K562 (cell line): ENCODE data around the gene DGCR8. TPM values are rescaled to one million over a fixed set of nuclear protein-coding genes. Genes with fewer than 3 reads are reported as not detected.

Experiments
- ATAC-seq: fragments of 200-7000 bp; cut with Tn5 transposase; 3 replicates; pipeline ENCODE4 v1.9.1; 2020; ENCODE audit warnings: moderate library complexity
- BruUV-seq: library from RNA; stranded (reverse); fragments of 400-500 nt; replicated peaks from 2 replicates; lab custom pipeline; 2021; lab: Mats Ljungman, UMichigan
- CTCF ChIA-PET: fragments of 300-600 bp; formaldehyde crosslinking; extraction: SDS; loops from one replicate; lab custom pipeline; 2021; ENCODE audit warnings: low intra/inter-chr PET ratio; lab: Yijun Ruan, JAX
- POLR2A ChIA-PET: fragments of 300-600, 350-650 bp; sonication (Branson Sonifier 250); formaldehyde crosslinking; extraction: SDS; loops from one replicate; lab custom pipeline; 2021; ENCODE audit warnings: antibody characterized with exemption, inconsistent platforms; lab: Yijun Ruan, JAX
- DNase-seq, 4 experiments: peaks; one replicate each; pipeline versions ENCODE4 v3.0.0 to v3.0.0-alpha.2; 2011 to 2018; ENCODE audit warnings: low spot score in 3 of 4, mixed read lengths in 3 of 4; ENCODE audit errors: extremely low read depth in 1 of 4
- FAIRE-seq: peaks from 2 replicates; lab custom pipeline; 2011; peaks lifted over from hg19 to GRCh38; lab: Jason Lieb, UNC
- H2AFZ ChIP-seq: 2 replicates; pipeline ENCODE4 v1.6.0; 2011; ENCODE audit warnings: low read depth, low read length, control low read depth, inconsistent platforms
- H3K27ac ChIP-seq: fragments of 200-600 bp; 3 replicates; pipeline ENCODE4 v1.8.0; 2011; ENCODE audit warnings: low read depth, mild to moderate bottlenecking, control low read depth, inconsistent platforms, low read length, moderate library complexity, mixed read lengths; ENCODE audit errors: extremely low read depth
- H3K27me3 ChIP-seq, 2 experiments: fragments of 300-600 bp in 1 of 2; 2 replicates in 1 of 2; 3 replicates in 1 of 2; pipeline versions ENCODE4 v1.6.0 to v1.8.0; 2011; ENCODE audit warnings: inconsistent platforms in 2 of 2, low read length in 2 of 2, mild to moderate bottlenecking in 1 of 2, mixed read lengths in 1 of 2, moderate library complexity in 1 of 2; ENCODE audit not compliant: control insufficient read depth in 2 of 2, insufficient read depth in 2 of 2
- H3K36me3 ChIP-seq: fragments of 300-600 bp; 3 replicates; pipeline ENCODE4 v1.8.0; 2011; ENCODE audit warnings: mild to moderate bottlenecking, low read length, inconsistent platforms; ENCODE audit not compliant: control insufficient read depth, insufficient read depth
- H3K4me1 ChIP-seq, 2 experiments: fragments of 200-600 bp in 1 of 2; replicated peaks in 1 of 2; 2 replicates in 1 of 2; 3 replicates in 1 of 2; pipeline versions ENCODE4 v1.5.1 to v1.8.0; 2011; ENCODE audit warnings: inconsistent platforms in 2 of 2, low read length in 2 of 2, mild to moderate bottlenecking in 1 of 2, mixed read lengths in 1 of 2, moderate library complexity in 1 of 2; ENCODE audit not compliant: control insufficient read depth in 2 of 2, insufficient read depth in 2 of 2
- H3K4me2 ChIP-seq: 2 replicates; pipeline ENCODE4 v1.6.1; 2011; ENCODE audit warnings: low read length, control low read depth, inconsistent platforms, mixed read lengths; ENCODE audit not compliant: insufficient read depth
- H3K4me3 ChIP-seq: fragments of 200-600 bp; sonication (generic), shearing (Covaris generic); 2 replicates; pipeline ENCODE4 v1.5.1; 2016; ENCODE audit warnings: control low read depth, inconsistent platforms
- H3K79me2 ChIP-seq: fragments of 200-600 bp; 3 replicates; pipeline ENCODE4 v1.8.0; 2011; ENCODE audit warnings: low read length, inconsistent platforms; ENCODE audit not compliant: control insufficient read depth, insufficient read depth
- H3K9ac ChIP-seq, 2 experiments: 2 replicates each; pipeline versions ENCODE4 v1.6.0 to v1.6.1; 2011; ENCODE audit warnings: low read depth in 2 of 2, low read length in 2 of 2, control low read depth in 1 of 2, inconsistent platforms in 1 of 2, mild to moderate bottlenecking in 1 of 2, mixed read lengths in 1 of 2; ENCODE audit not compliant: insufficient read depth in 1 of 2
- H3K9me1 ChIP-seq: one replicate; pipeline ENCODE4 v1.6.0; 2011; ENCODE audit warnings: inconsistent platforms, mild to moderate bottlenecking, low read length, moderate library complexity; ENCODE audit not compliant: control insufficient read depth, insufficient read depth
- H3K9me3 ChIP-seq: replicated peaks from 2 replicates; pipeline ENCODE4 v1.5.1; 2011; ENCODE audit warnings: low read depth, low read length, inconsistent platforms; ENCODE audit not compliant: control insufficient read depth, insufficient read depth
- H4K20me1 ChIP-seq: replicated peaks from 2 replicates; pipeline ENCODE4 v1.6.1; 2011; ENCODE audit warnings: low read length, inconsistent platforms, mixed read lengths; ENCODE audit not compliant: control insufficient read depth, insufficient read depth
- C11orf30 ChIP-seq: fragments of 450-650 bp; IDR thresholded peaks from 2 replicates; pipeline ENCODE4 v1.6.1; 2016; ENCODE audit warnings: low read depth, mild to moderate bottlenecking
- CBX3 ChIP-seq, 2 experiments: IDR thresholded peaks; 1 replicate in 1 of 2; 2 replicates in 1 of 2; pipeline ENCODE4 v1.6.1; 2012; ENCODE audit warnings: inconsistent platforms in 2 of 2, low read length in 2 of 2, borderline replicate concordance in 1 of 2, control low read depth in 1 of 2
- CC2D1A ChIP-seq: fragments of 450-650 bp; IDR thresholded peaks from 2 replicates; pipeline ENCODE4 v1.6.1; 2017; ENCODE audit warnings: mild to moderate bottlenecking
- CCAR2 ChIP-seq: fragments of 200-400 bp; formaldehyde crosslinking; IDR thresholded peaks from 2 replicates; pipeline ENCODE4 v1.6.1; 2017; ENCODE audit warnings: mild to moderate bottlenecking, low read depth, low read length
- CHCHD3 ChIP-seq: fragments of 250-450 bp; sonication (Bioruptor Pico); IDR thresholded peaks from 2 replicates; pipeline ENCODE4 v2.1.2; 2022; ENCODE audit warnings: mild to moderate bottlenecking
- CREBBP ChIP-seq: IDR thresholded peaks from one replicate; pipeline ENCODE4 v1.6.1; 2012; ENCODE audit warnings: low read depth, mild to moderate bottlenecking, control low read depth, inconsistent platforms, low read length
- PHB ChIP-seq: fragments of 250-450 bp; sonication (Bioruptor Pico); IDR thresholded peaks from 2 replicates; pipeline ENCODE4 v1.5.0; 2021
- PRMT5 ChIP-seq: sonication (generic); formaldehyde crosslinking; IDR thresholded peaks from 2 replicates; pipeline ENCODE4 v1.5.0; 2020; ENCODE audit warnings: missing genetic modification reagents
- STAT5A ChIP-seq: IDR thresholded peaks from 2 replicates; pipeline ENCODE4 v1.6.1; 2012; ENCODE audit warnings: low read length, inconsistent platforms, borderline replicate concordance
- TEAD4 ChIP-seq, 2 experiments: sonication (generic) in 1 of 2; formaldehyde crosslinking in 1 of 2; IDR thresholded peaks; 2 replicates each; pipeline versions ENCODE4 v1.6.1 to v1.8.0; 2012 to 2022; ENCODE audit warnings: borderline replicate concordance in 1 of 2, inconsistent platforms in 1 of 2, low read length in 1 of 2, mild to moderate bottlenecking in 1 of 2, missing genetic modification reagents in 1 of 2
- ZBED1 ChIP-seq: IDR thresholded peaks from 2 replicates; pipeline ENCODE4 v1.6.1; 2014
- WGBS: fragments of 100-300 bp; shearing (Covaris generic); methylation state at CpG from one replicate; pipeline ENCODE4 v1.1.6; 2016; ENCODE audit warnings: low coverage, mixed read lengths; ENCODE audit not compliant: insufficient coverage; ENCODE audit errors: missing lambda C conversion rate; 5-methylcytosine and 5-hydroxymethylcytosine counted together
- in situ Hi-C: fragments of 300-500 bp; cut with MboI; formaldehyde crosslinking; loops from 4 replicates; pipeline ENCODE4 v1.15.0; 2018; ENCODE audit warnings: inconsistent platforms, mixed read lengths
- intact Hi-C: fragments of 100-400 bp; cut with micrococcal nuclease; formaldehyde crosslinking; loops from 2 replicates; pipeline ENCODE4 v1.14.2; 2022
- polyA plus RNA-seq, 8 experiments: library from polyadenylated mRNA; depleted of rRNA in 4 of 8; stranded (reverse) in 5 of 8; unstranded in 3 of 8; fragments of >200 nt; fragmentation: Nextera tagmentation in 2 of 8; fragmentation: Illumina TruSeq in 1 of 8; extraction: Ambion mirVana in 2 of 8; extraction: Trizol in 1 of 8; gene quantifications; 2 replicates each; pipeline versions ENCODE4 v1.2.1 to v1.2.3, GENCODE V29; 2011 to 2014; ENCODE audit warnings: inconsistent platforms in 1 of 8, missing spikeins in 1 of 8
- total RNA-seq, 7 experiments: library from RNA; depleted of rRNA in 6 of 7; stranded (reverse); fragments of >200 nt in 6 of 7; fragmentation: Illumina TruSeq in 2 of 7; extraction: Trizol in 2 of 7; gene quantifications; 2 replicates each; pipeline versions ENCODE4 v1.2.1 to v1.2.3, GENCODE V29; 2011 to 2021; ENCODE audit warnings: low replicate concordance in 1 of 7
- TF ChIP-seq, protein P1 (sequence below): sonication (generic); formaldehyde crosslinking; IDR thresholded peaks from 2 replicates; pipeline ENCODE4 v1.4.0; 2020; ENCODE audit warnings: mild to moderate bottlenecking, missing genetic modification reagents
- TF ChIP-seq, protein P2 (sequence below): fragments of 250-450 bp; sonication (Bioruptor Pico); IDR thresholded peaks from 2 replicates; pipeline ENCODE4 v1.9.0; 2021; ENCODE audit warnings: mild to moderate bottlenecking, inconsistent platforms
- TF ChIP-seq, protein P3 (sequence below): fragments of 200-800 bp; sonication (Bioruptor generic); IDR thresholded peaks from 2 replicates; pipeline ENCODE4 v1.6.1; 2017; ENCODE audit warnings: missing genetic modification characterization, missing compliant biosample characterization
- TF ChIP-seq, protein P4 (sequence below), 2 experiments: fragments of 250-450 bp in 1 of 2; fragments of 450-650 bp in 1 of 2; sonication (Bioruptor Pico) in 1 of 2; IDR thresholded peaks; 2 replicates each; pipeline versions ENCODE4 v1.6.1 to v1.8.0; 2016 to 2021; ENCODE audit warnings: mild to moderate bottlenecking in 2 of 2, moderate library complexity in 2 of 2, missing compliant biosample characterization in 1 of 2, missing genetic modification characterization in 1 of 2

DGCR8 gene
- total and polyA plus RNA-seq, 9 of the 15 experiments (the other 6 are each of a cell fraction or from before 2014, with no cell fraction given) = 5.9 to 144 (median 80.1) TPM

DNA sequence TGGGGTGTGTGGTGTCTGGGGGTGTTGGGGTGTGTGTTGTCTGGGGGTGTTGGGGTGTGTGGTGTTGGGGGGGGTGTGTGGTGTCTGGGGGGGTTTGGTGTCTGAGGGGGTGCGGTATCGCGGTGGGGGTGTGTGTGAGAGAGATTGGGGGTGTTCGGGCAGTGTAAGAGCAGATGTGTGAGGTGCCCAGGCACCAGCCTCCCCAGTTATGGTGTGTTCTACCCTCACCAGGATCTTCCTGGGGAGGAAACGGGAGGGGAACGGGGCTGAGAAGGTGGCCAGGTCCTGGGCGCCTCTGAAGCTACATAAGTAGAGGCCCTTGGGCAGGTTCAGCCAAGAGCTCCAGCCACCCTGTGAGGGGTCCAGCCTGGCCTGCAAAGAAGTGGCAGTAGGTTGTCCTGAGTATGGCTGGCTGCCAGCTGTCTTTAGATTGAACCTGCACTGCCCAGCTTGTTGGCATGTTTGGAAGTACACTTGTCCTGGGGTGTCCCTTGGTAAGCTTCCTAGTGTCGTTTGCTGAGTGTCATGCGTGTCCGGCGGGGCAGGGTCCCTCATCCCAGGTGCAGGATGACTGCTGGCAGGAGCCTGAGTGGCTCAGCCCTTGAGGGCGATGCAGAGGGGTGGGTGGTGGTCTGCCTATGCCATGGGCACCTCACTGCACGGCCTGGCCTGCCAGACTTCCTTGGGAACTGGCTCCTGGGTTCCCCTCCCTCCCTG lies 43.5 kb downstream of the DGCR8 start:
- no peak for DNase-seq
- Histone ChIP-seq H3K4me3 (no peak overlapping the region), H3K9me3 (no peaks in the 10 kb centered on the region), H3K36me3 (peaks cover 97% of the 10 kb centered on the region), H3K9me1 (no peaks in the 10 kb centered on the region), H3K4me1 (peaks cover 14 to 77% of the 10 kb centered on the region in 2 experiments; a peak in 4 of 5 replicates), H3K9ac (peak overlapping the region in 1 of 2 experiments; percentile 82; a peak in 2 of 4 replicates), H3K27ac (no peak overlapping the region), H3K27me3 (no peaks in the 10 kb centered on the region), H3K4me2 (no peak overlapping the region), H2AFZ (no peak overlapping the region), H3K79me2 (peaks cover 62% of the 10 kb centered on the region), H4K20me1 (peaks cover 71% of the 10 kb centered on the region)
- FAIRE-seq = no peak
- no TSS peak for BruUV-seq
- in situ Hi-C loops = no loop called here
- ChIA-PET POLR2A (interaction anchor here (0.6 to 8.3 kb wide), 16 partner anchors 9 to 692 kb away, joined by 3 to 115 read pairs (median 3); partner anchors contain the start of genes HIRA and TANGO2), CTCF (no interaction called here)
- WGBS = 95% methylated on average over 11 of the region's 13 CpGs
- no peak for ATAC-seq
- intact Hi-C loops = no loop called here
- TF ChIP-seq, protein P1, sequence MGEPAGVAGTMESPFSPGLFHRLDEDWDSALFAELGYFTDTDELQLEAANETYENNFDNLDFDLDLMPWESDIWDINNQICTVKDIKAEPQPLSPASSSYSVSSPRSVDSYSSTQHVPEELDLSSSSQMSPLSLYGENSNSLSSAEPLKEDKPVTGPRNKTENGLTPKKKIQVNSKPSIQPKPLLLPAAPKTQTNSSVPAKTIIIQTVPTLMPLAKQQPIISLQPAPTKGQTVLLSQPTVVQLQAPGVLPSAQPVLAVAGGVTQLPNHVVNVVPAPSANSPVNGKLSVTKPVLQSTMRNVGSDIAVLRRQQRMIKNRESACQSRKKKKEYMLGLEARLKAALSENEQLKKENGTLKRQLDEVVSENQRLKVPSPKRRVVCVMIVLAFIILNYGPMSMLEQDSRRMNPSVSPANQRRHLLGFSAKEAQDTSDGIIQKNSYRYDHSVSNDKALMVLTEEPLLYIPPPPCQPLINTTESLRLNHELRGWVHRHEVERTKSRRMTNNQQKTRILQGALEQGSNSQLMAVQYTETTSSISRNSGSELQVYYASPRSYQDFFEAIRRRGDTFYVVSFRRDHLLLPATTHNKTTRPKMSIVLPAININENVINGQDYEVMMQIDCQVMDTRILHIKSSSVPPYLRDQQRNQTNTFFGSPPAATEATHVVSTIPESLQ (CRISPR knock-in tag) = no peak
- TF ChIP-seq CHCHD3 (peak; percentile 2; the same call in 1 of the 2 replicates), CBX3 (IDR thresholded peaks at IDR 0.05; ENCODE audit: borderline replicate concordance in 1 of 2, low read length in 2 of 2) (no peak), TEAD4 (IDR thresholded peaks at IDR 0.05; ENCODE audit: low read length) (0 out of 2 replicates have a peak, but pooled peaks have one; percentile 5), TEAD4 (CRISPR knock-in tag; IDR thresholded peaks at IDR 0.05; ENCODE audit: borderline replicate concordance) (no peak), STAT5A (peak; percentile 26; the same call in 1 of the 2 replicates), CCAR2 (no peak), PRMT5 (CRISPR knock-in tag) (0 out of 2 replicates have a peak, but pooled peaks have one; percentile 43), CREBBP (no peak), ZBED1 (no peak), PHB (CRISPR knock-in tag) (0 out of 2 replicates have a peak, but pooled peaks have one; percentile 15), C11orf30 (no peak), CC2D1A (no peak)
- TF ChIP-seq, protein P2, sequence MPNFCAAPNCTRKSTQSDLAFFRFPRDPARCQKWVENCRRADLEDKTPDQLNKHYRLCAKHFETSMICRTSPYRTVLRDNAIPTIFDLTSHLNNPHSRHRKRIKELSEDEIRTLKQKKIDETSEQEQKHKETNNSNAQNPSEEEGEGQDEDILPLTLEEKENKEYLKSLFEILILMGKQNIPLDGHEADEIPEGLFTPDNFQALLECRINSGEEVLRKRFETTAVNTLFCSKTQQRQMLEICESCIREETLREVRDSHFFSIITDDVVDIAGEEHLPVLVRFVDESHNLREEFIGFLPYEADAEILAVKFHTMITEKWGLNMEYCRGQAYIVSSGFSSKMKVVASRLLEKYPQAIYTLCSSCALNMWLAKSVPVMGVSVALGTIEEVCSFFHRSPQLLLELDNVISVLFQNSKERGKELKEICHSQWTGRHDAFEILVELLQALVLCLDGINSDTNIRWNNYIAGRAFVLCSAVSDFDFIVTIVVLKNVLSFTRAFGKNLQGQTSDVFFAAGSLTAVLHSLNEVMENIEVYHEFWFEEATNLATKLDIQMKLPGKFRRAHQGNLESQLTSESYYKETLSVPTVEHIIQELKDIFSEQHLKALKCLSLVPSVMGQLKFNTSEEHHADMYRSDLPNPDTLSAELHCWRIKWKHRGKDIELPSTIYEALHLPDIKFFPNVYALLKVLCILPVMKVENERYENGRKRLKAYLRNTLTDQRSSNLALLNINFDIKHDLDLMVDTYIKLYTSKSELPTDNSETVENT (CRISPR knock-in tag) = peak; percentile 68; the same call in 1 of the 2 replicates
- TF ChIP-seq, protein P3, sequence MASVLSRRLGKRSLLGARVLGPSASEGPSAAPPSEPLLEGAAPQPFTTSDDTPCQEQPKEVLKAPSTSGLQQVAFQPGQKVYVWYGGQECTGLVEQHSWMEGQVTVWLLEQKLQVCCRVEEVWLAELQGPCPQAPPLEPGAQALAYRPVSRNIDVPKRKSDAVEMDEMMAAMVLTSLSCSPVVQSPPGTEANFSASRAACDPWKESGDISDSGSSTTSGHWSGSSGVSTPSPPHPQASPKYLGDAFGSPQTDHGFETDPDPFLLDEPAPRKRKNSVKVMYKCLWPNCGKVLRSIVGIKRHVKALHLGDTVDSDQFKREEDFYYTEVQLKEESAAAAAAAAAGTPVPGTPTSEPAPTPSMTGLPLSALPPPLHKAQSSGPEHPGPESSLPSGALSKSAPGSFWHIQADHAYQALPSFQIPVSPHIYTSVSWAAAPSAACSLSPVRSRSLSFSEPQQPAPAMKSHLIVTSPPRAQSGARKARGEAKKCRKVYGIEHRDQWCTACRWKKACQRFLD (CRISPR knock-in tag) = no peak
- TF ChIP-seq, protein P4, sequence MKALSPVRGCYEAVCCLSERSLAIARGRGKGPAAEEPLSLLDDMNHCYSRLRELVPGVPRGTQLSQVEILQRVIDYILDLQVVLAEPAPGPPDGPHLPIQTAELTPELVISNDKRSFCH (CRISPR knock-in tag; IDR thresholded peaks at IDR 0.05) = no peak
- TF ChIP-seq, protein P4 (tag; IDR thresholded peaks at IDR 0.05) = peak; percentile 43; the same call in 1 of the 2 replicates
